H4 (cell line): ENCODE measurements around the gene RGS3. TPM values are rescaled to one million over a fixed set of nuclear protein-coding genes. Genes with fewer than 3 reads are reported as not detected.
A peak's percentile ranks its signal among the peaks of the same experiment; 100 is the strongest.

Experiments used
- DNase-seq: peaks from one replicate; pipeline ENCODE4 v3.0.0-alpha.2; 2015; ENCODE audit warnings: low spot score
- total RNA-seq: library from RNA; depleted of rRNA; stranded (reverse); fragments of >200 nt; shearing (Covaris generic); gene quantifications from 2 replicates; pipeline ENCODE4 v1.2.3, GENCODE V29; 2014

RGS3 gene
- total RNA-seq, 1 experiment from 2014 or later = 36.4 TPM

GRCh38 chr9:113570749-113571711 lies 107.5 kb downstream of the RGS3 start:
- DNase-seq = no peak

DNA sequence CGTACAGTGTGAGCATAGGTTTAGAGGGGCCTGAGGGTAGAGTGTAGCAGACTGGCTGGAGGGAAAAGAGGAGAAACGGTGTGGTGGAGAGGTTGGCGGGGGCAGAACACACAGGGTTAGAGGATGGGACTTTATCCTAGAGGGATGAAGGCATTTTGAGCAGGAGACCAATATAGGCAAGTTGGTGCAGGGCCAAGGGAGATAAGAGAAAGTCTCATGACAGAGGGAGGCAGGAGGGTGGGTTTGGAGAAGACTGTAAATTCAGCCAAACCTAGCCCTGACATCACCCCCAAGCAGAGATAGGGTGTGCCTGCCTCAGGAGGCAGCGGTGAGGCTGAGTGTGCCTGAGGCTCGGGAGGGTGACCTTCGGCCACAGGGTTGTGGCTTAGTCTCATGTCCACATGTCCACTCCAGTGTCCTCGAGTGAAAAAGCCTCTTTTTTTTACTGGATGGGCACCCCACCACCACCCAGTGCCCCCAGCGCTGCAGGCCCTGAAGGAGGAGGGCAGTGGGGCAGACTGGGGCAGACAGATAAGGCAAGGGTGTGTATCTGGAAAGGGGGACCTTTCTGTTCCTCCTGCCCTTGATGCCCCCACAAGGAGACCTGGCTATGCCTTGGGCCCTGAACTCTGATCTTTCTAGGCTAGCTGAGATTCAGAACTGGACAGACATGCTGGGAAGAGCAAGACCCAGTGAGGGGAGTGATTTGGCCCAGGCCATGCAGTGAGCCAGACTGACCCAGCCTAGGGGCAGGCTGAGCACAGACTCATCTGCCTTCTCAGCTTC lies 108.7 kb downstream of the RGS3 start:
- no peak for DNase-seq

DNA sequence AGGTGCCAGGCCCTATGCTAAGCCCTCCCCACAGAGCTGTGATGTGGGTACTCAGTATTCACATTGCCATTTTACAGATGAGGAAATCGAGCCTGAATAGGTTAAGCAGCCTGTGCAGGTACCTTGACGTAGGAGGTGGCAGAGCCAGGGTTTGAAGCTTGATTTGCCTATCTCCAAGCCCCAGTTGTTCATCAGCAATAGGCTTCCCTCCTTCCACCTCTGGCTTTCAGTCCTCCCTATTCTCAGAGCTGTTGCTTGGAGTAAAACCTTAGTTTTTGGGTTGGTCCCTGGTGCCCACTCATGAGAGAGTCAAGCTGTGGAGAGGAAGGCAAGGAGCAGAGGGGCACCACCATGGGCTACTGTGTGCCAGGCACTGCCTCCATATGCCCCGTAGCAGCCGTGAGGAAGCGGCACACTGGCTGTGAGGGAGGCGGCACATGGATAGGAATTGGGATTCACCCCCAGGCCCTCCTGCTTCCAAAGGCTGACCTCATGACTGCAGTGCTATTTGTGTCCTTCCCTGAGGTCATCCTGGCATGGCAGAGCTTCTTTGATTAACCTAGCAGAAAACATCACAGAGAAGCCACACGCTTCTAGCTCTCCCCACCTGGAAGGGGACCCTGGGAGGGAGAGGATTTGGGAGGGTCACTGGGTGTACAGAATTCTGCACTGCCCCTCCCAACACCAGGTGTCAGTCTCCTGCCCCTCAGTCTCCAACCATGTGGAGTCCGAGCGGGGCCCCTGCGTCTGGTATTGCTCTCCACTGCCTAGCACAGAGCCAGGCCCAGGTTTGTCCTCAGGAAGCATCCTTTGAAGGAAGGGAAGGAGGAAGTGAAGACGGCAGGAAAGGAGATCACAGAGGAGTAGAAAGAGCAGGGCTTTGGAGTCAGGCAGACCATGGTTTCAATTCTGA lies 109.8 kb downstream of the RGS3 start:
- no peak for DNase-seq

- DNase-seq = no peak
These were observed 110.4 kb downstream of the RGS3 start for GRCh38 chr9:113573959-113574352.

DNA sequence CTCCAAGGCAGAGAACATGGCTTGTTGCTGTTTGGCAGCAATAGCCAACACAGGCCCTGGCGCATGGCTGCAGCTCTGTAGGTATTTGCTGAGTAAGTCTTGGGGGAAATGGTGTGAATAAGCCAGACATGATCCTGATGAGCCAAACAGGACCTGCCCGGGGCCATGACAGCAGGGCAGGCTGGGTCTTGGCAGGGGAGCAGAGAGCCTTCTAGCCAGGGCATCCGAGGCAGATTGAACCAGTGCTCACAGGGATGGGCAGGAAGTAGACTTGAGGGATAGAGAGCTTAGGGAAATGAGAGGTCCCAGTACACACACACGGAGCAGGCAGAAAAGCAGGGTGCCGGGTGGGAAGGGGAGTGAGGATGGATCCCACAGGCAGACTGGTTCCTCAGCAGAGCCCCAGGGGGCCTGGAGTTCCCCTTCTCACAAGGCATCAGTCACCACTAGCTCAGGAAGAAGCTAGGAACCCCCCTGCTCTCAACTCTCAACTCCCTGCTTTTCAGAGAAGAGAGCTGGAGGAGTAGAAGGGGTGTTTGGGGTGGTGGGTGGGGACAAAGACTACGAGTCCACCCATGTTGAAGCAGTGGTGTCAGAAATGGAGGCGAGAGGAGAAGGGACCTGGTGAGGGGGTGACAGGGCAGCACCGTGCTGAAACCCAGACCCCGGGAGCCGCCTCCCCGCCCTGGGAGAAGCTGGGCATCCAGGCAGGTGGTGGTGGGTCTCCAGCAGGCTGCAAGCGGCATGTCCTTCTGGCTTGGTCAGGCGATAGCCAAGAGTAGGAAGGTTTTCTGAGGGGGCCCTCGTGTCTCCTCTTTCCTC lies 111.1 kb downstream of the RGS3 start:
- no peak for DNase-seq

GRCh38 chr9:113577525-113578261 lies 114.2 kb downstream of the RGS3 start:
- DNase-seq = no peak

DNA sequence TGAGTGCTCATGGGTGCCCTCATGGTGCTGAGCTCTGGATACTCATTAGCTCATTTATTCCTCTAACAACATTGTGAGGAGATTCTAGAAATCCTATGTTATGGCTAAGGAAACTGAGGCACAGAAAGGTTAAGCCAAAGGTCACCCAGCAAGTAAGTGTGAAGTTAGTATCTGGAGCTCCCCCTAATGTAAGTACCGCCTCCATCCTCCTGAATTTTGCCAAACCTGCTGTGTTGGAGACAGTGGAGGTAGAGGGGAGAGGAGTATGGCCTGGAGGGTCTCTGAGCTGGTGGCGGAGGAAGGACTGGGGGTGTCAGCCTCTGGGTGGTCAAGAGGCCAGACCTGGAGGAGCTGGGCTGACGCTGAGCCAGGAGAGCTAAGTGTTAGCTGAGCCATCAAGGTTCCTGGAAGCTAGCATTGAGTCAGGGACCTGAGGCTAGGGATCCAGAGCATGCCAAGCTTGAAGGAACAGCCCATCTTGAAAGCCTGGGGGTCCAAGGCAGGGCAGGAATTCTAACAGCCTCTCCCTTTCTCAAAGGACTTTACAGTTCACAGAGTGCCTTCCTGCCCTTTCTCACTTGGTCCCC lies 114.8 kb downstream of the RGS3 start:
- no peak for DNase-seq

DNA sequence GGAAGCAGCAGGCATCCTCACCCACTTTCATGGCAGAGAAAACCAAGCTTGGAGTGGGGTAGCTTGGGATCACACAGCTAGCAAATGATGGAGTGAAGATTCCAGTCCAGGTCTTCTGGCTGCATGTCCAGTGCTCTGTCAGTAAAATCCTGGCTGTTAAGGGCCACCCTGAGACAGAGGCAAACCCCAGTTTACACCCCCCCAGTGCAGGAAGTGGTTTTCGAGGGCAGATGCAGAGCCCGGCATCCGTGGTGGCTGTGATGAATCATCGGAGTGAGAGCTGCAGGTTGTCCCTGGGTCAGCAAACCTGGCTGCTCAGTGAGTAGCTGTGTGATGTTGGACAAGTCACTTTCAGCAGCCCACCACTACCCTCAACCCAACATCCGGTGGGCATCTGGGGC lies 115.4 kb downstream of the RGS3 start:
- DNase-seq = peak; percentile 99

GRCh38 chr9:113579283-113580040 lies 115.9 kb downstream of the RGS3 start:
- DNase-seq = peak; percentile 62

DNA sequence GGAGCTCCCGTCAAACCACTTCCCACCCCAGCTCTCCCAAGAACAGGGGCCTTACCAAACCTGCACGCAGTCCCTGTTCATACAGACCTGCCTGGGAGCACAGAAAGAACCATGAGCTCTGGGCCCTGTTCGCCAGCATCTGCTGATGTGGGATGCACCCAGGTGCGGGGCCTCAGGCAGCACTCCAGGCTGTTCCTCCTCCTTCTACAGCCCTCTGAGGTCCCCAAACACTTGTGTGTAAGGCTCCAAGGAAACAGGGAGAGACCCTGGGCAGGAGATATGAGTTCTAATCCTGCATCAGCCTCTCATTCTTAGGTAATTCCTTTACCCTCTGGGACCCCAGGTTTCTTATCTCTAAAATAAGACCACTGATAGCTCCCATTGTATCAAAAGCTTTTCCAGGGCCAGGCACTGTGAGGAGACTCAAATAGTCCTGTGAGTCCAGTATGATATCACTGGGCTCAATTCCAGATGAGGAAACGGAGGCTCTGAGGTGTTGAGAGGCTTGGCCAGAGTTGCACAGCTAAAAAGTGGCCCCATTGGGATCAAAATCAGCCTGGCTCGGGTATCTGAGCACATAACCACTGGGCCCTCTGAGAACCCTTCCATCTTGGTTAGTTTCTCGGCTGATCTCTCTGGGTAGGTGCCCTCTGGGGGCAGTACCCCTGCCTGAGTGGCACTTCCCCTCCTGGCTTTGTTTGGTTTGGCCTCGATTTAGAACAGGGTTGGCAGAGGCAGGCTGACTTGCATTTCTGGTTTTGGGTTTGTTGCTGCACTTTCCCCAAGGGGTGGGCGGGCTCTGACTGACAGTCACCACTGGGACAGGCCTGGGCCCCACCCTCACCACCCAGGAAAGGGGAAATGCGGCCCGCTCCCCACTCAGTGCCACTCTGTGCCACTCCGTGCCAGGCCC lies 116.8 kb downstream of the RGS3 start:
- DNase-seq = peak; percentile 79

GRCh38 chr9:113580954-113581311 lies 117.4 kb downstream of the RGS3 start:
- DNase-seq = no peak

- peak; percentile 85 for DNase-seq
These were observed 118.6 kb downstream of the RGS3 start for GRCh38 chr9:113581865-113582697.

- no peak for DNase-seq
These were observed 119.2 kb downstream of the RGS3 start for GRCh38 chr9:113582698-113583200.

DNA sequence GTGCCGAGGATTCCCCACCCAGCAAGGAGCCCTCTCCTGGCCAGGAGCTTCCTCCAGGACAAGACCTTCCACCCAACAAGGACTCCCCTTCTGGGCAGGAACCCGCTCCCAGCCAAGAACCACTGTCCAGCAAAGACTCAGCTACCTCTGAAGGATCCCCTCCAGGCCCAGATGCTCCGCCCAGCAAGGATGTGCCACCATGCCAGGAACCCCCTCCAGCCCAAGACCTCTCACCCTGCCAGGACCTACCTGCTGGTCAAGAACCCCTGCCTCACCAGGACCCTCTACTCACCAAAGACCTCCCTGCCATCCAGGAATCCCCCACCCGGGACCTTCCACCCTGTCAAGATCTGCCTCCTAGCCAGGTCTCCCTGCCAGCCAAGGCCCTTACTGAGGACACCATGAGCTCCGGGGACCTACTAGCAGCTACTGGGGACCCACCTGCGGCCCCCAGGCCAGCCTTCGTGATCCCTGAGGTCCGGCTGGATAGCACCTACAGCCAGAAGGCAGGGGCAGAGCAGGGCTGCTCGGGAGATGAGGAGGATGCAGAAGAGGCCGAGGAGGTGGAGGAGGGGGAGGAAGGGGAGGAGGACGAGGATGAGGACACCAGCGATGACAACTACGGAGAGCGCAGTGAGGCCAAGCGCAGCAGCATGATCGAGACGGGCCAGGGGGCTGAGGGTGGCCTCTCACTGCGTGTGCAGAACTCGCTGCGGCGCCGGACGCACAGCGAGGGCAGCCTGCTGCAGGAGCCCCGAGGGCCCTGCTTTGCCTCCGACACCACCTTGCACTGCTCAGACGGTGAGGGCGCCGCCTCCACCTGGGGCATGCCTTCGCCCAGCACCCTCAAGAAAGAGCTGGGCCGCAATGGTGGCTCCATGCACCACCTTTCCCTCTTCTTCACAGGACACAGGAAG lies 120.2 kb downstream of the RGS3 start:
- no peak for DNase-seq

GRCh38 chr9:113584428-113585084 lies 121.0 kb downstream of the RGS3 start:
- DNase-seq = no peak
